HepG2 (cell line): Measurements from ENCODE around the gene CERT1.

Experiments
- CEBPB ChIP-seq: IDR thresholded peaks from 2 replicates; pipeline ENCODE4 v1.6.1; 2011; ENCODE audit warnings: low read depth, low read length, improper control_type of control experiment, borderline replicate concordance
- CHD4 ChIP-seq: fragments of 200-600 bp; sonication (generic); IDR thresholded peaks from 2 replicates; pipeline ENCODE4 v1.7.0; 2017; ENCODE audit warnings: mild to moderate bottlenecking, low read length, borderline replicate concordance
- CTCF ChIP-seq: sonication (generic); formaldehyde crosslinking; IDR thresholded peaks from 2 replicates; pipeline ENCODE4 v1.5.0; 2020; ENCODE audit warnings: mild to moderate bottlenecking, missing genetic modification reagents, moderate library complexity
- SMARCE1 ChIP-seq: fragments of 450-650 bp; IDR thresholded peaks from 2 replicates; pipeline ENCODE4 v1.6.1; 2017; ENCODE audit warnings: borderline replicate concordance
- THAP7 ChIP-seq: sonication (generic); formaldehyde crosslinking; IDR thresholded peaks from 2 replicates; pipeline ENCODE4 v1.8.1; 2023; ENCODE audit warnings: mild to moderate bottlenecking, missing genetic modification reagents
- U2AF1 ChIP-seq: fragments of 200-400 bp; formaldehyde crosslinking; optimal IDR thresholded peaks from 2 replicates; pipeline ENCODE3; 2017; ENCODE audit warnings: mild to moderate bottlenecking, low read depth, low read length
- ZNF260 ChIP-seq: sonication (generic); formaldehyde crosslinking; IDR thresholded peaks from 2 replicates; pipeline ENCODE4 v1.4.0; 2020; ENCODE audit warnings: missing genetic modification reagents, low read depth, mild to moderate bottlenecking, borderline replicate concordance
- ZNF354B ChIP-seq: sonication (generic); formaldehyde crosslinking; IDR thresholded peaks from 2 replicates; pipeline ENCODE4 v1.8.0; 2022; ENCODE audit warnings: mild to moderate bottlenecking, missing genetic modification reagents
- ZNF512 ChIP-seq: sonication (generic); formaldehyde crosslinking; IDR thresholded peaks from 2 replicates; pipeline ENCODE4 v1.4.0; 2020; ENCODE audit warnings: mild to moderate bottlenecking, missing genetic modification reagents
- ZNF597 ChIP-seq: sonication (generic); formaldehyde crosslinking; IDR thresholded peaks from 2 replicates; pipeline ENCODE4 v1.5.0; 2020; ENCODE audit warnings: missing genetic modification reagents
- ZNF609 ChIP-seq: sonication (generic); formaldehyde crosslinking; IDR thresholded peaks from 2 replicates; pipeline ENCODE4 v1.4.0; 2020; ENCODE audit warnings: mild to moderate bottlenecking, missing genetic modification reagents, borderline replicate concordance
- TF ChIP-seq, protein P1 (sequence below): sonication (generic); formaldehyde crosslinking; IDR thresholded peaks from 2 replicates; pipeline ENCODE4 v1.8.0; 2022; ENCODE audit warnings: mild to moderate bottlenecking, missing genetic modification reagents; ENCODE audit not compliant: insufficient replicate concordance
- TF ChIP-seq, protein P2 (sequence below): IDR thresholded peaks from 2 replicates; pipeline ENCODE4 v1.6.1; 2016; ENCODE audit warnings: mild to moderate bottlenecking, missing biosample characterization, missing genetic modification reagents
- TF ChIP-seq, protein P3 (sequence below), 2 experiments: IDR thresholded peaks; 2 replicates each; pipeline ENCODE4 v1.6.1; 2011 to 2012; ENCODE audit warnings: low read length in 2 of 2, borderline replicate concordance in 1 of 2, low read depth in 1 of 2, mild to moderate bottlenecking in 1 of 2, moderate library complexity in 1 of 2

DNA sequence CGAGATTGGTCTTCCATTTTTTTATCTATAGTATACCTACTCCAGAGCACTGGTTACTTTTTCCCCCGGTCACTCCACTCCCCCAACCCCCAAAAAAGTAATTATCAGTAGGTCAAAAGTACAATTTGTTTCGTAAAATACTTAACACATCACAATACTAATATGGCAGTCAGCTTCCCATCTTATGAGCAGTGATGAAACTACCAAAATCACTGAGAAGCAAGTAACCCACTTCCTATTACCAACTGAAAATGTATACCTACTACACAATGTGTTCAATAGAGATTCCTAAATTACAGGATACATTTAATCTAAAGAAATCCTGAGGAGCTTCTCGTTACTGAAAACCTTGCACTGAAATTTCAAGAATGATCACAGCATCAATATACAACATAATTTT lies 1.9 kb downstream of the CERT1 start:
- TF ChIP-seq ZNF512 (no peak), SMARCE1 (no peak), CTCF (no peak), CHD4 (no peak), ZNF597 (no peak), ZNF354B (CRISPR knock-in tag) (no peak), ZNF260 (CRISPR knock-in tag) (no peak), U2AF1 (no peak), THAP7 (CRISPR knock-in tag) (no peak), ZNF609 (CRISPR knock-in tag) (no peak), CEBPB (no peak)
- TF ChIP-seq, protein P1, sequence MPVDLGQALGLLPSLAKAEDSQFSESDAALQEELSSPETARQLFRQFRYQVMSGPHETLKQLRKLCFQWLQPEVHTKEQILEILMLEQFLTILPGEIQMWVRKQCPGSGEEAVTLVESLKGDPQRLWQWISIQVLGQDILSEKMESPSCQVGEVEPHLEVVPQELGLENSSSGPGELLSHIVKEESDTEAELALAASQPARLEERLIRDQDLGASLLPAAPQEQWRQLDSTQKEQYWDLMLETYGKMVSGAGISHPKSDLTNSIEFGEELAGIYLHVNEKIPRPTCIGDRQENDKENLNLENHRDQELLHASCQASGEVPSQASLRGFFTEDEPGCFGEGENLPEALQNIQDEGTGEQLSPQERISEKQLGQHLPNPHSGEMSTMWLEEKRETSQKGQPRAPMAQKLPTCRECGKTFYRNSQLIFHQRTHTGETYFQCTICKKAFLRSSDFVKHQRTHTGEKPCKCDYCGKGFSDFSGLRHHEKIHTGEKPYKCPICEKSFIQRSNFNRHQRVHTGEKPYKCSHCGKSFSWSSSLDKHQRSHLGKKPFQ (CRISPR knock-in tag): no peak
- TF ChIP-seq, protein P2, sequence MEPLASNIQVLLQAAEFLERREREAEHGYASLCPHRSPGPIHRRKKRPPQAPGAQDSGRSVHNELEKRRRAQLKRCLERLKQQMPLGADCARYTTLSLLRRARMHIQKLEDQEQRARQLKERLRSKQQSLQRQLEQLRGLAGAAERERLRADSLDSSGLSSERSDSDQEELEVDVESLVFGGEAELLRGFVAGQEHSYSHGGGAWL (CRISPR knock-in tag): no peak
- TF ChIP-seq, protein P3, sequence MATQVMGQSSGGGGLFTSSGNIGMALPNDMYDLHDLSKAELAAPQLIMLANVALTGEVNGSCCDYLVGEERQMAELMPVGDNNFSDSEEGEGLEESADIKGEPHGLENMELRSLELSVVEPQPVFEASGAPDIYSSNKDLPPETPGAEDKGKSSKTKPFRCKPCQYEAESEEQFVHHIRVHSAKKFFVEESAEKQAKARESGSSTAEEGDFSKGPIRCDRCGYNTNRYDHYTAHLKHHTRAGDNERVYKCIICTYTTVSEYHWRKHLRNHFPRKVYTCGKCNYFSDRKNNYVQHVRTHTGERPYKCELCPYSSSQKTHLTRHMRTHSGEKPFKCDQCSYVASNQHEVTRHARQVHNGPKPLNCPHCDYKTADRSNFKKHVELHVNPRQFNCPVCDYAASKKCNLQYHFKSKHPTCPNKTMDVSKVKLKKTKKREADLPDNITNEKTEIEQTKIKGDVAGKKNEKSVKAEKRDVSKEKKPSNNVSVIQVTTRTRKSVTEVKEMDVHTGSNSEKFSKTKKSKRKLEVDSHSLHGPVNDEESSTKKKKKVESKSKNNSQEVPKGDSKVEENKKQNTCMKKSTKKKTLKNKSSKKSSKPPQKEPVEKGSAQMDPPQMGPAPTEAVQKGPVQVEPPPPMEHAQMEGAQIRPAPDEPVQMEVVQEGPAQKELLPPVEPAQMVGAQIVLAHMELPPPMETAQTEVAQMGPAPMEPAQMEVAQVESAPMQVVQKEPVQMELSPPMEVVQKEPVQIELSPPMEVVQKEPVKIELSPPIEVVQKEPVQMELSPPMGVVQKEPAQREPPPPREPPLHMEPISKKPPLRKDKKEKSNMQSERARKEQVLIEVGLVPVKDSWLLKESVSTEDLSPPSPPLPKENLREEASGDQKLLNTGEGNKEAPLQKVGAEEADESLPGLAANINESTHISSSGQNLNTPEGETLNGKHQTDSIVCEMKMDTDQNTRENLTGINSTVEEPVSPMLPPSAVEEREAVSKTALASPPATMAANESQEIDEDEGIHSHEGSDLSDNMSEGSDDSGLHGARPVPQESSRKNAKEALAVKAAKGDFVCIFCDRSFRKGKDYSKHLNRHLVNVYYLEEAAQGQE (IDR thresholded peaks at IDR 0.05; ENCODE audit: borderline replicate concordance in 1 of 2, low read depth in 1 of 2, low read length in 2 of 2): no peak
